ENCODE results near the gene NETO1. TPM values are rescaled to one million over a fixed set of nuclear protein-coding genes. Genes with fewer than 3 reads are reported as not detected.

Gene NETO1
- total and polyA plus RNA-seq, 2 donors (not counting 1 experiment from before 2014, with no cell fraction given) = 0.06 to 2.0 TPM

DNA sequence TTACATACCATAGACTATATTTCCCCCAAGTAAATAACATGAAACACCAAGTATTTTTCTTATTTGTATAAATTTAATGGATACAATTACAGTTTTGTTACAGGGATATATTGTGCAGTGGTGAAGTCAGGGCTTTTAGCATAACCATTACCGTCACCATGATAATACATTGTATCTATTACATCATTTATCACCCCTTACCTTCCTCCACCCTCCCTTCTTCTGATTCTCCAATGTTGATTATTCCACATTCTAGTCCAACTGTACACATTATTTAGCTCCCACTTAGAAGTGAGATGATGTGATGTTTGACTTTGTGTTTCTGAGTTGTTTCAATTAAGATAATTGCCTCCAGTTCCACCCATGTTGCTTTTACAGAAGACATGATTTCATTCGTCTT is 35.2 kb upstream of the NETO1 start:
- no peak overlapping the region for H3K9ac ChIP-seq (ENCODE audit: insufficient read depth, low read length)
- no peak overlapping the region for H2AFZ ChIP-seq (ENCODE audit: low read length)
- no peak for TF ChIP-seq EZH2 (IDR thresholded peaks at IDR 0.05; ENCODE audit: low read length, missing control alignments)
- TF ChIP-seq, protein P1, sequence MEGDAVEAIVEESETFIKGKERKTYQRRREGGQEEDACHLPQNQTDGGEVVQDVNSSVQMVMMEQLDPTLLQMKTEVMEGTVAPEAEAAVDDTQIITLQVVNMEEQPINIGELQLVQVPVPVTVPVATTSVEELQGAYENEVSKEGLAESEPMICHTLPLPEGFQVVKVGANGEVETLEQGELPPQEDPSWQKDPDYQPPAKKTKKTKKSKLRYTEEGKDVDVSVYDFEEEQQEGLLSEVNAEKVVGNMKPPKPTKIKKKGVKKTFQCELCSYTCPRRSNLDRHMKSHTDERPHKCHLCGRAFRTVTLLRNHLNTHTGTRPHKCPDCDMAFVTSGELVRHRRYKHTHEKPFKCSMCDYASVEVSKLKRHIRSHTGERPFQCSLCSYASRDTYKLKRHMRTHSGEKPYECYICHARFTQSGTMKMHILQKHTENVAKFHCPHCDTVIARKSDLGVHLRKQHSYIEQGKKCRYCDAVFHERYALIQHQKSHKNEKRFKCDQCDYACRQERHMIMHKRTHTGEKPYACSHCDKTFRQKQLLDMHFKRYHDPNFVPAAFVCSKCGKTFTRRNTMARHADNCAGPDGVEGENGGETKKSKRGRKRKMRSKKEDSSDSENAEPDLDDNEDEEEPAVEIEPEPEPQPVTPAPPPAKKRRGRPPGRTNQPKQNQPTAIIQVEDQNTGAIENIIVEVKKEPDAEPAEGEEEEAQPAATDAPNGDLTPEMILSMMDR (conservative IDR thresholded peaks at IDR 0.05 in 1 of 2, IDR thresholded peaks at IDR 0.05 in 1 of 2; ENCODE audit: low read depth in 1 of 2, low read length in 2 of 2) = no peak
- H3K9me3 ChIP-seq (ENCODE audit: control insufficient read depth, insufficient read depth, low read depth, low read length) = no peaks in the 10 kb centered on the region
- no peaks in the 10 kb centered on the region for H3K4me1 ChIP-seq (ENCODE audit: control insufficient read depth, extremely low read depth, insufficient read depth, low read length)
- no peak for DNase-seq (ENCODE audit: low read depth in 2 of 2)
- H3K36me3 ChIP-seq (ENCODE audit: control insufficient read depth, insufficient read depth, low read length) = no peaks in the 10 kb centered on the region
- no peaks in the 10 kb centered on the region for H3K79me2 ChIP-seq (ENCODE audit: control insufficient read depth, insufficient read depth, low read length)
- no peak overlapping the region for H3K4me2 ChIP-seq (ENCODE audit: extremely low read depth, insufficient read depth, low read length)
- no peak overlapping the region for H3K27ac ChIP-seq (ENCODE audit: insufficient read depth, low read length)
- no peaks in the 10 kb centered on the region for H3K27me3 ChIP-seq (ENCODE audit: control insufficient read depth, insufficient read depth, low read length)
- no peaks in the 10 kb centered on the region for H4K20me1 ChIP-seq (ENCODE audit: control insufficient read depth, extremely low read depth, insufficient read depth, low read length)
- no peak overlapping the region for H3K4me3 ChIP-seq (replicated peaks in 1 of 4; ENCODE audit: control extremely low read depth in 1 of 4, insufficient read depth in 1 of 4, low read depth in 3 of 4, low read length in 4 of 4)

DNA sequence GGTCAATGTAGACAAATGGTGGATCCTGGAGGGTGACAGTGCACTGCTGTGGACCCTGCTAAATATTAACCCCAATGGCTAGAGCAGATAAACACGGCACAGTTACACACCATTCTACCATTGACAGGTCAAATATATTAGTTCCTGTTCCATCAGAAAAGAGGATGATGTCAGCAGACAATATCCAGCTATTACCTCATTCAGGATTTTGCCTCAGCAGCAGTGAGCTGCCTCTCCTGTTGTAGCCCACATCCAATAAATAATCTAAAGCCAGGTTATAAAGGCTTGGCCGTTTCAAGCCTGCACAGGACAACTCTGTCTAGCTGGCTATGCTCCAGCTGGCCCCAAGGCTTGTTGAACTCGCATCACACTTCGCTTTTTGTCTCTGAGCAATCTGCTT is 31.6 kb upstream of the NETO1 start:
- H2AFZ ChIP-seq (ENCODE audit: low read length) = no peak overlapping the region
- no peak for TF ChIP-seq EZH2 (IDR thresholded peaks at IDR 0.05; ENCODE audit: low read length, missing control alignments)
- TF ChIP-seq, protein P1 (conservative IDR thresholded peaks at IDR 0.05 in 1 of 2, IDR thresholded peaks at IDR 0.05 in 1 of 2; ENCODE audit: low read depth in 1 of 2, low read length in 2 of 2) = no peak
- H3K4me3 ChIP-seq (replicated peaks in 1 of 4; ENCODE audit: control extremely low read depth in 1 of 4, insufficient read depth in 1 of 4, low read depth in 3 of 4, low read length in 4 of 4) = no peak overlapping the region
- H3K27me3 ChIP-seq (ENCODE audit: control insufficient read depth, insufficient read depth, low read length) = no peaks in the 10 kb centered on the region
- no peak overlapping the region for H3K27ac ChIP-seq (ENCODE audit: insufficient read depth, low read length)
- DNase-seq (ENCODE audit: low read depth in 2 of 2) = no peak
- H3K36me3 ChIP-seq (ENCODE audit: control insufficient read depth, insufficient read depth, low read length) = no peaks in the 10 kb centered on the region
- no peaks in the 10 kb centered on the region for H3K4me1 ChIP-seq (ENCODE audit: control insufficient read depth, extremely low read depth, insufficient read depth, low read length)
- H3K9ac ChIP-seq (ENCODE audit: insufficient read depth, low read length) = no peak overlapping the region
- H4K20me1 ChIP-seq (ENCODE audit: control insufficient read depth, extremely low read depth, insufficient read depth, low read length) = no peaks in the 10 kb centered on the region
- H3K79me2 ChIP-seq (ENCODE audit: control insufficient read depth, insufficient read depth, low read length) = no peaks in the 10 kb centered on the region
- no peak overlapping the region for H3K4me2 ChIP-seq (ENCODE audit: extremely low read depth, insufficient read depth, low read length)
- no peaks in the 10 kb centered on the region for H3K9me3 ChIP-seq (ENCODE audit: control insufficient read depth, insufficient read depth, low read depth, low read length)

DNA sequence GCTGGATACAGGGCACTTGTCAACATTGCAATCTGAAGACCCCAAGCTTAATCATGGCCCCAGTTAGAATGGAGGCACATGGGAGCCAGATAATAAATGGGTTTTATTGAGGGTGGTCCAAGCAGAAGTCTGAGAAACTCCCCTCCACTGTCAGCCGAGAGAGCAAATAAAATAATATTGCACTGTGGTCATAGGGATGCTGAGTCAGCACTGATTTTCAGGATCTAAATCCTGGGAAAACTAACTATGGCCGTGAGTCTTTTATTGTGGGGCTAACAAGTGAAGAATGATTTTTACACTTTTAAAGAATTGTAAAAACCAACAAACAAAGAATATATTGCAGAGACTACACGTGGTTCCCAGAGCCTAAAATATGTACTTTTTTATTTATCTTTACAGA is 31.1 kb upstream of the NETO1 start:
- no peak for TF ChIP-seq EZH2 (IDR thresholded peaks at IDR 0.05; ENCODE audit: low read length, missing control alignments)
- TF ChIP-seq, protein P1 (conservative IDR thresholded peaks at IDR 0.05 in 1 of 2, IDR thresholded peaks at IDR 0.05 in 1 of 2; ENCODE audit: low read depth in 1 of 2, low read length in 2 of 2) = no peak
- no peaks in the 10 kb centered on the region for H4K20me1 ChIP-seq (ENCODE audit: control insufficient read depth, extremely low read depth, insufficient read depth, low read length)
- DNase-seq (ENCODE audit: low read depth in 2 of 2) = no peak

More for the DNA sequence above, 31.1 kb upstream of the NETO1 start:
- Histone ChIP-seq H3K4me1 (ENCODE audit: control insufficient read depth, extremely low read depth, insufficient read depth, low read length) (no peaks in the 10 kb centered on the region), H3K9ac (ENCODE audit: insufficient read depth, low read length) (no peak overlapping the region), H2AFZ (ENCODE audit: low read length) (no peak overlapping the region), H3K9me3 (ENCODE audit: control insufficient read depth, insufficient read depth, low read depth, low read length) (no peaks in the 10 kb centered on the region), H3K36me3 (ENCODE audit: control insufficient read depth, insufficient read depth, low read length) (no peaks in the 10 kb centered on the region), H3K4me2 (ENCODE audit: extremely low read depth, insufficient read depth, low read length) (no peak overlapping the region), H3K4me3 (replicated peaks in 1 of 4; ENCODE audit: control extremely low read depth in 1 of 4, insufficient read depth in 1 of 4, low read depth in 3 of 4, low read length in 4 of 4) (no peak overlapping the region), H3K27ac (ENCODE audit: insufficient read depth, low read length) (no peak overlapping the region), H3K79me2 (ENCODE audit: control insufficient read depth, insufficient read depth, low read length) (no peaks in the 10 kb centered on the region), H3K27me3 (ENCODE audit: control insufficient read depth, insufficient read depth, low read length) (no peaks in the 10 kb centered on the region)
